IMR-90 (cell line): ENCODE results near the gene SOX1. TPM values are rescaled to one million over a fixed set of nuclear protein-coding genes. Genes with fewer than 3 reads are reported as not detected.

ENCODE experiments used
- ATAC-seq: fragments of 200-7000 bp; cut with Tn5 transposase; 2 replicates; pipeline ENCODE4 v1.9.1; 2020; ENCODE audit warnings: low read depth, mild to moderate bottlenecking, moderate library complexity
- BruUV-seq: library from RNA; stranded (reverse); fragments of 400-500 nt; replicated peaks from 2 replicates; lab custom pipeline; 2021; lab: Mats Ljungman, UMichigan
- CTCF ChIA-PET: fragments of 300-600 bp; formaldehyde crosslinking; extraction: SDS; loops from one replicate; lab custom pipeline; 2021; ENCODE audit warnings: antibody characterized with exemption; lab: Yijun Ruan, JAX
- POLR2A ChIA-PET: fragments of 300-600 bp; sonication (Branson Sonifier 250); formaldehyde crosslinking; loops from one replicate; lab custom pipeline; 2022; ENCODE audit warnings: antibody characterized with exemption; ENCODE audit not compliant: unreplicated experiment; lab: Charles Lee
- DNase-seq: peaks from one replicate; pipeline ENCODE4 v3.0.0; 2013
- H2AFZ ChIP-seq: replicated peaks from 2 replicates; pipeline ENCODE3; 2013; ENCODE audit warnings: low read length, mild to moderate bottlenecking; ENCODE audit not compliant: poor library complexity
- H2AK5ac ChIP-seq: 2 replicates; pipeline ENCODE4 v1.6.1; 2013; ENCODE audit warnings: low read depth, low read length, inconsistent platforms
- H2AK9ac ChIP-seq: replicated peaks from 2 replicates; pipeline ENCODE3; 2013; ENCODE audit warnings: mild to moderate bottlenecking, low read depth, low read length, moderate library complexity; ENCODE audit not compliant: poor library complexity
- H2BK120ac ChIP-seq: 2 replicates; pipeline ENCODE4 v1.6.1; 2013; ENCODE audit warnings: low read depth, low read length, inconsistent platforms
- H2BK15ac ChIP-seq: 3 replicates; pipeline ENCODE4 v1.6.1; 2013; ENCODE audit warnings: low read depth, low read length, inconsistent platforms
- H2BK20ac ChIP-seq: 2 replicates; pipeline ENCODE4 v1.6.1; 2013; ENCODE audit warnings: low read depth, mild to moderate bottlenecking, inconsistent platforms, low read length, moderate library complexity
- H2BK5ac ChIP-seq: 2 replicates; pipeline ENCODE4 v1.6.1; 2013; ENCODE audit warnings: mild to moderate bottlenecking, low read depth, low read length, inconsistent platforms; ENCODE audit not compliant: poor library complexity, severe bottlenecking
- H3K14ac ChIP-seq: replicated peaks from 2 replicates; pipeline ENCODE4 v1.6.1; 2013; ENCODE audit warnings: low read depth, low read length, inconsistent platforms
- H3K18ac ChIP-seq: 2 replicates; pipeline ENCODE4 v1.6.1; 2013; ENCODE audit warnings: low read depth, low read length, control low read depth
- H3K23ac ChIP-seq: 2 replicates; pipeline ENCODE4 v1.6.1; 2013; ENCODE audit warnings: low read depth, low read length, inconsistent platforms
- H3K27ac ChIP-seq: 2 replicates; pipeline ENCODE4 v1.5.1; 2013; ENCODE audit warnings: mild to moderate bottlenecking, control low read depth, low read length; ENCODE audit not compliant: insufficient read depth
- H3K27me3 ChIP-seq: 2 replicates; pipeline ENCODE4 v1.6.1; 2013; ENCODE audit warnings: low read length; ENCODE audit not compliant: control insufficient read depth, insufficient read depth
- H3K36me3 ChIP-seq: 2 replicates; pipeline ENCODE4 v1.6.1; 2013; ENCODE audit warnings: low read length, mixed read lengths; ENCODE audit not compliant: control insufficient read depth, insufficient read depth
- H3K4ac ChIP-seq: 2 replicates; pipeline ENCODE4 v1.6.1; 2013; ENCODE audit warnings: low read depth, low read length, inconsistent platforms
- H3K4me1 ChIP-seq: 2 replicates; pipeline ENCODE4 v1.6.1; 2013; ENCODE audit warnings: low read length, mixed read lengths; ENCODE audit not compliant: control insufficient read depth, insufficient read depth
- H3K4me2 ChIP-seq: 2 replicates; pipeline ENCODE4 v1.6.1; 2013; ENCODE audit warnings: low read depth, mild to moderate bottlenecking, control low read depth, low read length, moderate library complexity
- H3K4me3 ChIP-seq: 2 replicates; pipeline ENCODE4 v1.5.1; 2013; ENCODE audit warnings: low read depth, mild to moderate bottlenecking, control low read depth, low read length, moderate library complexity; ENCODE audit not compliant: insufficient read depth
- H3K56ac ChIP-seq: 2 replicates; pipeline ENCODE4 v1.6.1; 2013; ENCODE audit warnings: low read length, inconsistent platforms; ENCODE audit not compliant: insufficient read depth; ENCODE audit errors: extremely low read depth
- H3K79me1 ChIP-seq, 2 experiments: 2 replicates each; pipeline ENCODE4 v1.6.1; 2013; ENCODE audit warnings: low read length in 2 of 2, inconsistent platforms in 1 of 2, low read depth in 1 of 2
- H3K9ac ChIP-seq: 2 replicates; pipeline ENCODE4 v1.6.1; 2013; ENCODE audit warnings: low read depth, low read length, control low read depth
- H3K9me1 ChIP-seq: 2 replicates; pipeline ENCODE4 v1.6.1; 2013; ENCODE audit warnings: low read length, inconsistent platforms; ENCODE audit not compliant: insufficient read depth
- H3K9me3 ChIP-seq: 2 replicates; pipeline ENCODE4 v1.6.1; 2013; ENCODE audit warnings: low read length; ENCODE audit not compliant: control insufficient read depth, insufficient read depth
- H4K20me1 ChIP-seq: 2 replicates; pipeline ENCODE4 v1.6.1; 2013; ENCODE audit warnings: low read length, inconsistent platforms; ENCODE audit not compliant: insufficient read depth
- H4K5ac ChIP-seq: 2 replicates; pipeline ENCODE4 v1.6.1; 2013; ENCODE audit warnings: mild to moderate bottlenecking, low read depth, low read length, control low read depth
- H4K8ac ChIP-seq, 2 experiments: 2 replicates each; pipeline ENCODE4 v1.6.1; 2013; ENCODE audit warnings: low read depth in 2 of 2, low read length in 2 of 2, control low read depth in 1 of 2, inconsistent platforms in 1 of 2
- H4K91ac ChIP-seq: 2 replicates; pipeline ENCODE4 v1.6.1; 2013; ENCODE audit warnings: low read depth, low read length, inconsistent platforms; ENCODE audit not compliant: insufficient read depth
- BHLHE40 ChIP-seq: fragments of 150-350 bp; IDR thresholded peaks from 2 replicates; pipeline ENCODE4 v1.6.1; 2016; ENCODE audit warnings: mild to moderate bottlenecking, low read depth, low read length
- CEBPB ChIP-seq: IDR thresholded peaks from 2 replicates; pipeline ENCODE4 v1.6.1; 2012; ENCODE audit warnings: low read depth, low read length, improper control_type of control experiment
- CHD1 ChIP-seq: IDR thresholded peaks from 2 replicates; pipeline ENCODE4 v1.6.1; 2012; ENCODE audit warnings: low read depth, low read length, improper control_type of control experiment
- FOS ChIP-seq: fragments of 150-350 bp; IDR thresholded peaks from 2 replicates; pipeline ENCODE4 v1.6.1; 2016; ENCODE audit warnings: low read depth, low read length
- MAFK ChIP-seq: IDR thresholded peaks from 2 replicates; pipeline ENCODE4 v1.6.1; 2012; ENCODE audit warnings: low read depth, low read length, improper control_type of control experiment
- MAZ ChIP-seq: IDR thresholded peaks from 2 replicates; pipeline ENCODE4 v1.6.1; 2012; ENCODE audit warnings: low read depth, mild to moderate bottlenecking, low read length, improper control_type of control experiment, moderate library complexity, borderline replicate concordance
- MXI1 ChIP-seq: IDR thresholded peaks from 2 replicates; pipeline ENCODE4 v1.6.1; 2012; ENCODE audit warnings: low read depth, mild to moderate bottlenecking, low read length, moderate library complexity, borderline replicate concordance
- NFE2L2 ChIP-seq: fragments of 150-350 bp; IDR thresholded peaks from 2 replicates; pipeline ENCODE4 v1.6.1; 2016; ENCODE audit warnings: low read depth, mild to moderate bottlenecking, low read length
- POLR2A ChIP-seq: IDR thresholded peaks from 2 replicates; pipeline ENCODE4 v1.6.1; 2012; ENCODE audit warnings: mild to moderate bottlenecking, low read depth, low read length
- RAD21 ChIP-seq: IDR thresholded peaks from 2 replicates; pipeline ENCODE4 v1.6.1; 2012; ENCODE audit warnings: low read length, improper control_type of control experiment
- RCOR1 ChIP-seq: IDR thresholded peaks from 2 replicates; pipeline ENCODE4 v1.6.1; 2012; ENCODE audit warnings: mild to moderate bottlenecking, low read length, improper control_type of control experiment; ENCODE audit not compliant: insufficient replicate concordance
- RFX5 ChIP-seq: IDR thresholded peaks from 2 replicates; pipeline ENCODE4 v1.8.0; 2012; ENCODE audit warnings: low read depth, mild to moderate bottlenecking, low read length, moderate library complexity
- SMC3 ChIP-seq: fragments of 150-350 bp; IDR thresholded peaks from 2 replicates; pipeline ENCODE4 v1.6.1; 2016; ENCODE audit warnings: low read depth, mild to moderate bottlenecking, antibody characterized with exemption, low read length, moderate library complexity
- WGBS, 2 experiments: methylation state at CpG; one replicate each; pipeline versions ENCODE4 v1.1.5 to v1.1.7; 2013; ENCODE audit warnings: missing lambda C conversion rate in 2 of 2; ENCODE audit not compliant: insufficient read length in 1 of 2; ENCODE audit errors: extremely low coverage in 2 of 2; 5-methylcytosine and 5-hydroxymethylcytosine counted together
- dilution Hi-C: fragments of 300-500 bp; cut with HindIII; formaldehyde crosslinking; loops from one replicate; pipeline ENCODE4 v1.14.3; 2018; ENCODE audit warnings: low sequenced_read_pairs; ENCODE audit not compliant: unreplicated experiment
- in situ Hi-C: fragments of 300-500 bp; cut with MboI; formaldehyde crosslinking; loops from 3 replicates; pipeline ENCODE4 v1.14.3; 2019; ENCODE audit warnings: low sequenced_read_pairs, inconsistent platforms, mixed read lengths
- intact Hi-C: fragments of 100-400 bp; cut with micrococcal nuclease; formaldehyde crosslinking; loops from 2 replicates; pipeline ENCODE4 v1.10.0; 2022
- polyA plus RNA-seq, 3 experiments: library from polyadenylated mRNA; depleted of rRNA; stranded (reverse); fragments of >200 nt; gene quantifications; 2 replicates each; pipeline ENCODE4 v1.2.3, GENCODE V29; 2012; ENCODE audit warnings: low replicate concordance in 1 of 3
- total RNA-seq: library from RNA; depleted of rRNA; stranded (reverse); fragments of >200 nt; gene quantifications from 2 replicates; pipeline ENCODE4 v1.2.3, GENCODE V29; 2012
- TF ChIP-seq, protein P1 (sequence below): fragments of 150-350 bp; IDR thresholded peaks from 2 replicates; pipeline ENCODE4 v1.6.1; 2016; ENCODE audit warnings: low read depth, mild to moderate bottlenecking, low read length, moderate library complexity, borderline replicate concordance
- TF ChIP-seq, protein P2 (sequence below): conservative IDR thresholded peaks from 2 replicates; pipeline ENCODE4 v1.5.1; 2012; ENCODE audit warnings: mild to moderate bottlenecking, low read depth, low read length, improper control_type of control experiment
- TF ChIP-seq, protein P3 (sequence below): fragments of 150-350 bp; IDR thresholded peaks from 2 replicates; pipeline ENCODE4 v1.6.1; 2017; ENCODE audit warnings: mild to moderate bottlenecking, antibody characterized with exemption, low read length, low read depth

Gene SOX1
- total and polyA plus RNA-seq, 2 of the 4 experiments (the other 2 are of a cell fraction): not detected

DNA sequence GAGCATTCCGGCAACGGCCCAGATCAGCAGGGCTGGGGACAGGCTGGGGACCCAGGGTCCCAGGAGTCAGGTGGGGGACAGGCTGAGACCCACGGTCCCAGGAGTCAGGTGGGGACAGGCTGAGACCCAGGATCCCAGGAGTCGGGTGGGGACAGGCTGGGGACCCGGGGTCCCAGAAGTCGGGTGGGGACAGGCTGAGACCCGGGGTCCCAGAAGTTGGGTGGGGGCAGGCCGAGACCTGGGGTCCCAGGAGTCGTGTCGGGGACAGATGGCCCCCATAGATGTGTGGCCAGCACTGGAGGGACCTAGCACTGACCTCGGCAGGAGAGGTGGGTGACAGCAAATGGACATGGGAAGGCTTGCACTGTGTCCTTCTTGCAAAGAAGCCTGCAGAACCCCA is 39.7 kb upstream of the SOX1 start:
- H3K27ac ChIP-seq: no peak overlapping the region
- H3K23ac ChIP-seq: no peak overlapping the region
- no peak overlapping the region for H2AFZ ChIP-seq
- H3K14ac ChIP-seq: no peak overlapping the region
- DNase-seq: no peak
- TF ChIP-seq RCOR1: no peak
- no peak for TF ChIP-seq RFX5
- TF ChIP-seq, protein P1, sequence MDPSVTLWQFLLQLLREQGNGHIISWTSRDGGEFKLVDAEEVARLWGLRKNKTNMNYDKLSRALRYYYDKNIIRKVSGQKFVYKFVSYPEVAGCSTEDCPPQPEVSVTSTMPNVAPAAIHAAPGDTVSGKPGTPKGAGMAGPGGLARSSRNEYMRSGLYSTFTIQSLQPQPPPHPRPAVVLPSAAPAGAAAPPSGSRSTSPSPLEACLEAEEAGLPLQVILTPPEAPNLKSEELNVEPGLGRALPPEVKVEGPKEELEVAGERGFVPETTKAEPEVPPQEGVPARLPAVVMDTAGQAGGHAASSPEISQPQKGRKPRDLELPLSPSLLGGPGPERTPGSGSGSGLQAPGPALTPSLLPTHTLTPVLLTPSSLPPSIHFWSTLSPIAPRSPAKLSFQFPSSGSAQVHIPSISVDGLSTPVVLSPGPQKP: no peak
- TF ChIP-seq MAFK: no peak
- TF ChIP-seq, protein P2, sequence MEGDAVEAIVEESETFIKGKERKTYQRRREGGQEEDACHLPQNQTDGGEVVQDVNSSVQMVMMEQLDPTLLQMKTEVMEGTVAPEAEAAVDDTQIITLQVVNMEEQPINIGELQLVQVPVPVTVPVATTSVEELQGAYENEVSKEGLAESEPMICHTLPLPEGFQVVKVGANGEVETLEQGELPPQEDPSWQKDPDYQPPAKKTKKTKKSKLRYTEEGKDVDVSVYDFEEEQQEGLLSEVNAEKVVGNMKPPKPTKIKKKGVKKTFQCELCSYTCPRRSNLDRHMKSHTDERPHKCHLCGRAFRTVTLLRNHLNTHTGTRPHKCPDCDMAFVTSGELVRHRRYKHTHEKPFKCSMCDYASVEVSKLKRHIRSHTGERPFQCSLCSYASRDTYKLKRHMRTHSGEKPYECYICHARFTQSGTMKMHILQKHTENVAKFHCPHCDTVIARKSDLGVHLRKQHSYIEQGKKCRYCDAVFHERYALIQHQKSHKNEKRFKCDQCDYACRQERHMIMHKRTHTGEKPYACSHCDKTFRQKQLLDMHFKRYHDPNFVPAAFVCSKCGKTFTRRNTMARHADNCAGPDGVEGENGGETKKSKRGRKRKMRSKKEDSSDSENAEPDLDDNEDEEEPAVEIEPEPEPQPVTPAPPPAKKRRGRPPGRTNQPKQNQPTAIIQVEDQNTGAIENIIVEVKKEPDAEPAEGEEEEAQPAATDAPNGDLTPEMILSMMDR: no peak
- no peak for TF ChIP-seq POLR2A
- TF ChIP-seq MXI1: no peak
- TF ChIP-seq FOS: no peak
- no peak for TF ChIP-seq MAZ
- no peak for TF ChIP-seq RAD21
- TF ChIP-seq NFE2L2: no peak
- TF ChIP-seq, protein P3, sequence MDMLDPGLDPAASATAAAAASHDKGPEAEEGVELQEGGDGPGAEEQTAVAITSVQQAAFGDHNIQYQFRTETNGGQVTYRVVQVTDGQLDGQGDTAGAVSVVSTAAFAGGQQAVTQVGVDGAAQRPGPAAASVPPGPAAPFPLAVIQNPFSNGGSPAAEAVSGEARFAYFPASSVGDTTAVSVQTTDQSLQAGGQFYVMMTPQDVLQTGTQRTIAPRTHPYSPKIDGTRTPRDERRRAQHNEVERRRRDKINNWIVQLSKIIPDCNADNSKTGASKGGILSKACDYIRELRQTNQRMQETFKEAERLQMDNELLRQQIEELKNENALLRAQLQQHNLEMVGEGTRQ: no peak
- no peak for TF ChIP-seq BHLHE40
- TF ChIP-seq CEBPB: no peak
- no peak for TF ChIP-seq SMC3
- TF ChIP-seq CHD1: no peak
- H2AK9ac ChIP-seq: no peak overlapping the region
- H4K8ac ChIP-seq: no peak overlapping the region
- no peak overlapping the region for H2BK20ac ChIP-seq
- H4K91ac ChIP-seq: no peak overlapping the region
- no peaks in the 10 kb centered on the region for H4K20me1 ChIP-seq
- no peak overlapping the region for H3K4ac ChIP-seq
- no peaks in the 10 kb centered on the region for H3K79me1 ChIP-seq
- dilution Hi-C loops (no loop called here), intact Hi-C loops (no loop called here), in situ Hi-C loops (no loop called here)
- H3K9me3 ChIP-seq: peaks cover 41% of the 10 kb centered on the region
- no peaks in the 10 kb centered on the region for H3K36me3 ChIP-seq
- no peak overlapping the region for H4K5ac ChIP-seq
- CTCF ChIA-PET: no interaction called here
- BruUV-seq: no TSS peak
- H3K4me2 ChIP-seq: no peak overlapping the region
- no peaks in the 10 kb centered on the region for H3K27me3 ChIP-seq
- no peak overlapping the region for H2BK5ac ChIP-seq
- H2AK5ac ChIP-seq: no peak overlapping the region
- no peak overlapping the region for H3K56ac ChIP-seq
- H2BK120ac ChIP-seq: no peak overlapping the region
- ATAC-seq: no peak
- H3K4me1 ChIP-seq: no peaks in the 10 kb centered on the region
- WGBS, 2 experiments: 57% methylated on average over 8 of the region's 11 CpGs; no CpG with 5 or more reads in 1 of the 2 experiments
- no peak overlapping the region for H3K4me3 ChIP-seq
- no peak overlapping the region for H3K9ac ChIP-seq
- H2BK15ac ChIP-seq: no peak overlapping the region
- no peaks in the 10 kb centered on the region for H3K9me1 ChIP-seq
- POLR2A ChIA-PET: no interaction called here
- H3K18ac ChIP-seq: no peak overlapping the region
